WI38 (cell line): ENCODE results near the gene TIGD3.

Experiments
- H3K4me3 ChIP-seq: 2 replicates; pipeline ENCODE4 v1.5.1; 2011; ENCODE audit warnings: low read depth, mild to moderate bottlenecking, control low read depth, low read length
- CTCF ChIP-seq: IDR thresholded peaks from 2 replicates; pipeline ENCODE4 v1.5.1; 2012; ENCODE audit warnings: low read depth, mild to moderate bottlenecking, control low read depth, low read length

The TIGD3 gene

GRCh38 chr11:65384301-65384889, 29.8 kb downstream of the TIGD3 start:
- TF ChIP-seq CTCF, result no peak
- H3K4me3 ChIP-seq, result no peak overlapping the region

DNA sequence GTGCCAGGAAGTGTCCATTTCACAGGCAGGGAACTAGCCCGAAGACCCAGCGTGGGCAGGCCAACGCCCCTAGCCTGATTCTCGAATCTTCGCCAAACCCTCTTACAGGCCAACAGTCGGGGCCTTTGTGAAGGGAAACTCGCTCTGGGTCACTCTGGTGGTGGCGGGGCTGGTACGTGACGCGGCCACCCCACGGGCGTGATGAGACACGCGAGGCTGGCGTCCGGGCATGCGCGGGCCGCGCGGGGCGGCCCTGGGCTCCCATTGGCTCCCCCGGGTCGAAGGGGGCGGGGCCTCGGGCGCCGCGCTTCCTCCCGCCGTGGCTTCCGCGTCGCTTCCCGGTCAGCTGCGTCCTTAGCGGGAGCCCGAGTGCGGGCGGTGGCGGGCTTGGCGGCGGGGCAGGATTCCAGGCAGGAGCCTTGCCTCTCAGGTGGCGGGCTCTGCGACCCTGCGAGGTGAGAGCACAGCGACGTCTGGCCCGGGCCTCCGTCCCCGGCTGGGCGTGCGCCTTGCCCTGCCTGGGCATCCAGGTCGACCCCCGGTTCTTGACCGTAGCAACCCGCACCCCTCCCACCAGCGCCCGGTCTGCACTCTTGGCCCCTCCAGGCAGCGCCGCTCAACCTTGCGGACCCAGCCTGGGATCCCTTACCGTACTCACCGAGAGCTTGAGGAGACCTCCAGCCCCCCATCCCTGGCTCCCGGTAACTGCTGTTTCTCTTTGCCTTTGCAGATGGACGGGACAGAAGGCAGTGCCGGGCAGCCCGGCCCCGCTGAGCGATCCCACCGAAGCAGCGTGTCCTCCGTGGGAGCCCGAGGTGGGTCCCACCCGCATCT, 32.0 kb downstream of the TIGD3 start, which contains the start of gene FRMD8:
FRMD8 (plus strand) TSS at position 331 of the 834 bp plus-strand sequence; CDS start at position 731, 400 bp downstream.
- H3K4me3 ChIP-seq, result peak within 1 kb of the TSS; percentile 93
- TF ChIP-seq CTCF, result no peak

DNA sequence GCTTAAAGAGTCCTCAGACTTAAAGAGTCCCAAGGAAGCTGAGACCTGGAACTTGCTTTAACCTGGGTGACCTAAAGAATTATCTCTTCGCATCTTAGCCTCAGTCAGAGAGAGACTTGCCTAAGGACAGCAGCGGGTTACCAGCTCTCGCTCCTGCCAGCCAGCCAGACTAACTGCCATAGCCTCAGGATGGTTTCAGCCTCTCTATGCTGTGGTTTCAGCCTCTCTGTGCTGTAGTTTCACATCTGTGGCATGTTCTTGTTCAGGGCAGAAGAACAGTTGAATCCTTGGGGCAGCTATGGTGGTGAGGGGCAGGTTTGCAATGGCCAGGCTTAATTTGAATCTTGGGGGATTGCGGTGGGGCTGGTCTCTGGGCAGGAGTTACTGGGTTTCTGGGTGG, 34.2 kb downstream of the TIGD3 start:
- H3K4me3 ChIP-seq, result peak overlapping the region; percentile 18; the same call in 1 of the 2 replicates
- no peak for TF ChIP-seq CTCF

DNA sequence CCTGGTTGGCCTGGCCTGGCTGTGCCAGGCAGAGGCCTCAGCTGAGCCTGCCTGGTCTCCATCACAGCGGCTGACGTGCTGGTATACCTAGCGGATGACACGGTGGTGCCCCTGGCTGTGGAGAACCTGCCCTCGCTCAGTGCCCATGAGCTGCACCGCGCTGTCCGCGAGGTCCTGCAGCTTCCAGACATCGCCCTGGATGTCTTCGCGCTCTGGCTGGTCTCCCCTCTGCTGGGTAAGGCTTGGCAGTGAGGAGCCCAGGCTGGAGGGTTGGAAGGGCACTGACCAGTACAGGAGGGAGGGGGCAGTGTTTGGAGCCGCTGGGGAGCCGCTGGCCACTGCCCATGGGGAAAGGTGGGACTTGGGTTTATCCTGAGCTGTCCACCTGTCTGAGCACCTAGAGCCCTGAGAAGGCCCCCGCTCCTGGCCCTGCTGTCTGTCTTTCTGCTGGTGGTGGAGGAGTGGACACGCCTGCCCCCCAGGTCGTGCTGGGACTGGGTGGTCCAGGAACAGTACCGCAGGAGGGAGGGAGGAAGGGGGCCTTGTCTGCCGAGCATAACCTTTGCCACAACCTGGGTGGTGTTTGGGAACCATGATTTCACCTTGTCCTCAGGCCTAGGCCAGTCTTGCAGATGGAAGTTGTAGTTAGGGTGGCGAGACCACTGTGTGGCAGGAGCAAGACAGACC, 34.9 kb downstream of the TIGD3 start:
- H3K4me3 ChIP-seq, result no peak overlapping the region
- no peak for TF ChIP-seq CTCF

GRCh38 chr11:65390099-65390941, 35.8 kb downstream of the TIGD3 start:
- no peak for TF ChIP-seq CTCF
- H3K4me3 ChIP-seq, result peak overlapping the region; percentile 34

- TF ChIP-seq CTCF, result no peak
- peak overlapping the region; percentile 34 for H3K4me3 ChIP-seq
Observed at GRCh38 chr11:65390996-65391395, 36.4 kb downstream of the TIGD3 start.
